HG03378 (cell line): ENCODE results near the gene GCNT1.
"Not testable (repeated sequence)": the region's sequence is repeated elsewhere in the genome, so short reads cannot be mapped to it uniquely, and the experiment has no call there.

ENCODE experiments used
- ATAC-seq: cut with Tn5 transposase; IDR thresholded peaks from one replicate; pipeline ENCODE4 v1.9.1; 2021; ENCODE audit warnings: mild to moderate bottlenecking, moderate library complexity; ENCODE audit not compliant: unreplicated experiment

Gene GCNT1

DNA sequence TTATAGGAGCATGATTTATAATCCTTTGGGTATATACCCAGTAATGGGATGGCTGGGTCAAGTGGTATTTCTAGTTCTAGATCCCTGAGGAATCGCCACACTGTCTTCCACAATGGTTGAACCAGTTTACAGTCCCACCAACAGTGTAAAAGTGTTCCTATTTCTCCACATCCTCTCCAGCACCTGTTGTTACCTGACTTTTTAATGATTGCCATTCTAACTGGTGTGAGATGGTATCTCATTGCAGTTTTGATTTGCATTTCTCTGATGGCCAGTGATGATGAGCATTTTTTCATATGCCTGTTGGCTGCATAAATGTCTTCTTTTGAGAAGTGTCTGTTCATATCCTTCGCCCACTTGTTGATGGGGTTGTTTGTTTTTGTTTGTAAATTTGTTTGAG, 20.4 kb downstream of the GCNT1 start:
- ATAC-seq: not testable (repeated sequence)

DNA sequence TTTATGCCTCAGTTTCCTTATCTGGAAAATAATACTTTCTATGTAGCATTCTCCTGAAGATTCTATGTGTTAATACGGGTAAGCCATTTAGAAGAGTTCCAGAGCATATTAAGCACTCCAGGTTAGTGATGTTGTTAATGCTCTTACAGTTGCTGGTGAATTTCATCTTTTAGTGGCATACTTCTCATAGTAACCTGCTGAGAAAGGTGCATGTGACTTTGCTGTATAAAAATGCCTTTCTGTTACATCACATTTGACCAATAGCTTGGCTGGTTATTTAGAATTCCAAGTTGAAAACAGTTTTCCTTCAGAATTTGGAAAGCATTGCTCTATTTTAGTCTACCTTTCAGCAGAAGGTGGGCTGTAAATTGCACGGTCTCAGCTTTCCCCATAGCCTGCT, 27.2 kb downstream of the GCNT1 start:
- no peak for ATAC-seq

DNA sequence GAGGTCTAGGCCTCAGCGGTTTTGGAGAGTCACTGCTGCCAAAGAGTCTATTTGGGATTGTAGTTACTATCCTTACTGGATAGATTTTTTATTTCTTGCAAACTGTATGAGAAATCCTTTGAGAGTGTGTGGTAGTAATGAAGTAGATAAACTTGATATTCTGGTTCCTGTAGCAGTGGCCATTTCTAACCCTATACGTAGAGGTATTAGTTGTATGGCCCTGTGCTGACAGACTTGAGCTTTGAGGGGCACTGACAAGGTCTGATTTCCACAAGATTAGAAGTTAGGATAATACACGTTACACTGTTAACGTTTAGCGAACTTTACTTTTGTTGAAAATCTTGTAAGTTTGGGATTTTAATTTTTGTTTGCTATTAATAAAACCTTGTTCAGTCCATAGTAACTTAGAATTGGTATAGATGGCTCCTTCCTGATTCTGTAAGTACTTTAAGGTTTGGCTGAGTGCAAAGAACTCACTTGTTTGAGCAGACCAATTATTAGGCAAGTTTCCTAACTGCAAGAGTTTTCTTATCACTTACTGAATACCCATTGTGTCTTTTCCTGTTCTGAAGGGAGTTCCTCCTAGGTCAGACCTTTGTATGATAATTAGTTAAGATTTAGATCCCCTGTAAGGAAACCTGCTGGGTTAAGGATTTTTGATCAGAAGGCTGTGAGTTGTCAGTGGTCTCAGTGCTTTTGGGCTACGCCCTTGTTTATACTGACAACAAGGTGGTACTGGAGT, 31.4 kb downstream of the GCNT1 start:
- ATAC-seq: no peak

DNA sequence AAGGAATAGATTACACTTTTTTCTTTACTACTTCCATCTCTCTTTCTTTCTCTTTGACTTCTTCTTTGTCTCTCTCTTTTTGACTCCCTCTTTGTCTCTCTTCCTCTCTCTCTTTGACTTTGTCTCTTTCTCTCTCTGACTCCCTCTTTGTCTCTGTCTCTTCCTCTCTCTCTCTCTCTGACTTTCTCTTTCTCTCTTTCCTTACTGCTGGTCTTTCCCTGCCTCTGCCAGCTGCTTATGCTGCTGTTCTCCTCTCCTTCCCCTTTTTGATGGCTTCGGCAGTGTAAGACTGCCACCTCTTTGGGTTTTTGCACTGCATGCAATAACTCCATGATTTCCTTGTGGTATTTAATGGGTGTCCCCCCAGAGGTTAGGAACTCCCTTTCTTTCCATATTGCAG, 32.1 kb downstream of the GCNT1 start:
- ATAC-seq: not testable (repeated sequence)

DNA sequence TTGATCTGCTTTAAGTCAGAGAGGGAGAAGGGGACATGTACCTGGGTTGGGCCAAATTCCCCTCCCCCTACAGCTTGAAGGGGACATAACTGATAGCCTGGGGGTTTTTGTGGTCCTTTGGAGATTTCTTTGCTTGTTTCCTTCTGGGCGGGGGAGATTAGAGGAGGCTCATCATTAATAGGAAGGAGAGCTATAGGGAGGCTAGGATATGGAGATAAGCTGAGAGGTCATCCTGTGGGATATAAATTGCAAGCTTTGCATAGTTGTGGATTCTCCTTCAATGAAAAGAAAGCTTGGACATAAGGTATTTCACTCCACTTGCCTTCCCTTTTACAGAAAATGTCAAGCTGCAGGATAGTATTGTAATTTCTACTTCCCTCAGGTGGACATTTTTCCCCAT, 34.5 kb downstream of the GCNT1 start:
- ATAC-seq: not testable (repeated sequence)

DNA sequence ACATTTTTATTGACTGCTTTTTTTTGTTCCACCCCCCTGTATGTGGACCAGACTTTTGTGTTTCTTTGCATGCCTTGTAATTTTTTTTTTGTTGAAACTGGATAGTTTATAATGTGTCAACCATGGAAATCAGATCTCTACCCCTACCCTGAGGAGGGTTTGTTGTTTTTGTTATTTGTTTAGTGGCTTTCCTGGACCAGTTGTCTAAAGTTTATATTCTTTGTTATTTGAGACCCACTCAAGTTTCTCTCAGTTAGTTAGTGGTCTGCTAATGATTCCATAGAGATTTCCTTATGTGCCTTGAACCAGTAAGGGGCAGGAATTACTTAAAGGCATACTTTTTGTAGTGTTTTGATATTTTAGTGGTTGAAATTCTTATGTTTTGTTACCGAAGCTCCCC, 41.1 kb downstream of the GCNT1 start:
- no peak for ATAC-seq

DNA sequence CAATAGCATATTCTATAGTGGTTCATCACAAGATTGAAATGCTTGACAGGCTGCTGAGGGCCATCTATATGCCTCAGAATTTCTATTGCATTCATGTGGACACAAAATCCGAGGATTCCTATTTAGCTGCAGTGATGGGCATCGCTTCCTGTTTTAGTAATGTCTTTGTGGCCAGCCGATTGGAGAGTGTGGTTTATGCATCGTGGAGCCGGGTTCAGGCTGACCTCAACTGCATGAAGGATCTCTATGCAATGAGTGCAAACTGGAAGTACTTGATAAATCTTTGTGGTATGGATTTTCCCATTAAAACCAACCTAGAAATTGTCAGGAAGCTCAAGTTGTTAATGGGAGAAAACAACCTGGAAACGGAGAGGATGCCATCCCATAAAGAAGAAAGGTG, 43.8 kb downstream of the GCNT1 start:
- ATAC-seq: no peak

DNA sequence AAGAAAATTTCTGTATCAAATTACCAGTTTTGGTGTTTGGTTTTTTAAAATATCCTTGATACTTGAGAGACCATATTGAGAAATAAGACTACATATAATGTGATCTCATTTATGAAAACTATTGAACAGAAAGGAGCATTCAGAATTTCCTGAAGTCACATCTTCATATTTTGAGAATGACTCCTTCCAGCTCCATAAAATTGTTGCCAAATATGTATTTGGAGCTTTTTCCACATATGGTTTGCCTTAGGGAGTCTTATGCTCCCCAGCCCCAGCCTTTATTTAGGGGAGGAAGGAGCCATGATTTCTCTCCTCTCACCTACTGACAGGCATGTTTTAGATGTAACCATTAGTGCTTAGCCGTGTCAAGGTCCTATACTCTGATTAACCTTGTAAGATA, 51.1 kb downstream of the GCNT1 start:
- ATAC-seq: no peak

DNA sequence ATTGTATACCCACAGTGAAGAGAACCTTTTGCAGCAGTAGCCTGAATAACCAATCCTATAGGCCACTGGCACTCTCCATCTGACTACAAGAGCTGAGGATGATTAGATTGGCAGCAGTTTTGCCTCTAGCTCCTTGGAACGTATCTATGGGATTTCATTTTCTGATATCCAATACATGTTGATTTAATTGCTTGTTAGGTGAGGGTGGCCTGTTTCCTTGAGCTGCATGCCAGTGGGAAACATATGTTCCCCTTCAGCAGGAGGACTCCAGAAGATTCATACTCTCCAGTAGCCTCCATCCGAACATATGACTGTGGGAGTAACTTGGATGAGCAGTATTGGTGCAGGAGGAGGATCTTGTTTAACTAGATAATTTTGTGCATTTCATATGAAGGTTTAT, 51.5 kb downstream of the GCNT1 start:
- no peak for ATAC-seq

DNA sequence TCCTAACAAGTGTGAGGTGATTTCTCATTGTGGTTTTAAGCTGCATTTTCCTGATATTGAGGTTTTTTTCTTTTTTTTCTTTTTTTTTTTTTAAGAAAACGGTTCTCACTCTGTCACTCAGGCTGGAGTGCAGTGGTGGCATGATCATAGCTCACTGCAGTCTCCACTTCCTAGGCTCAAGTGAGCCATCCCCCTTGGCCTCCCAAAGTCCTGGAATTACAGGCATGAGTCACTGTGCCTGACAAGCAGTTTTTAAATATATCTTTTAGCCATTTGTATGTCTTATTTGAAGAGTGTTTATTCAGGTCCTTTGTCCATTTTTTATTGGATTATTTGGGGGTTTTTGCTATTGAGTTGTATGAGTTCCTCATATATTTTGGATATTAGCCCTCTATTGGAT, 53.8 kb downstream of the GCNT1 start:
- no peak for ATAC-seq

DNA sequence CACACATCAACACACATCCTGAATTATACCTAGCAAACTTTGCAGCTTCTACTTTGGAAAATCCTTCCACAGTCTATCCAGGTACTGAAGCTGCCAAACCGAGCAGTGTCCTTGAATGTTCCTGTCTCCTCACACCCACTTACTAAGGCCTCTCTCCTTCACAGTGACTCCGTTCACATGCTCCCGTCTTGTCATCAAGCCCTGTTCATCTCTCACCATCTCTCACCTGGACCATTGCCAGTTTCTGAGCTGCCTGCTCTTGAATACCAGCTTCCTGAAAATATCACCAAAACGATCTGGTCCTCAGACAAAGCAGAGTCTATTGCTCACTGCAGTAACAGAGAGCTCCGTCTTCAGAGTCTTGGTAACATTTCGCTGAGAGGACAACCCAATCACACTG, 57.4 kb downstream of the GCNT1 start:
- ATAC-seq: no peak

DNA sequence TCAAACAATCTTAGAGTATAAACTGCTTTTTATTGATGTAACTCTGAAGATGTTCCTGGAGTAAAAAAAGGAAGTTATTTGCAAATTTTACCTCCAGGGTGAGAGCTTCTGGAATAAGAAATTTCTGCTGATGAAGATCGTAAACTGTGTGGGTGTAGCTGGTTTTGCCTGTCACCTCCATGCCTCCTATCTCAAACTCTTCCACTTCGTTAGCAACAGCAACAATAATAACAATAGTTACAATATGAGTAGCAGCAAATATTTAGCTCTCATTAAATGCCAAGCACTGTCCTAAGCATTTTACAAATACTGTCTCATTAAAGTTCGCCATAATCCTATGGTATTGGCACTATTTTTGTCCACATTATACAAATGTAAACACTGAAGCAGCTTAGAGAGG, 57.9 kb downstream of the GCNT1 start:
- ATAC-seq: peak; percentile 65

DNA sequence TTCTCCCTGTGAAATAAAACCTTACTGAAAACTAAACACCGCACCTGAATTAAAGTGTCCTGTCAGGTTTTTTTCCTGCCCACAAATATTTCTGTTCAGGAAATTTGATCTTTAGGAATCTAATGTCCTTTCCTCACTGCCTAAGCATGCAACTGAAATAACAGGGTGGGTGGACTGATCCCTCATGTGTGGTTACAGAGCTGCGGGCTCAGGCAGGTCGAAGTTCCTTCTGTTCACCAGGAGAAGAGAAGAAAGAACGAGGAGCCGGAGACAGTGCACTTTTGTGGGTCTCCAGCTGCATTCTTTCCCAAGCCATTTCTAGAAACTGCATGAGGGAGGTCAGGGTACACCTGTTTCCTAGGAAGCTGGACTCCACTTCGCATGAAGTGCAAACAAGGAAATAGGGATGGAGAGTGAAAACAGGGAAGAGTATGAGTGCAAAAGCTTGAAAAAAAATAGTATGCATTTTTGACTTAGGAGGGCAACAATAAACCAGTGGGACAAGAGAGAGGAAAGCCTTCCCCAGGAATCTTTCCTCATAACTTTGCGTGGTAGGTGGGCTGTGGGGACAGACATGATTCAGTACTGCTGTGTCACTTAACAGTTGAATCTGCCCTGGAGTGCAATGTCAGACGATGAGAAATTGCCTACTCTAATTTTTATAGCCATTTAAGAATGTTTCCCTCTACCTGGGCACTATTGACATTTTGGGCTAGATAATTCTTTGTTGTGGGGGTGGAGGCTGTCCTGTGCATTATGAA, 60.3 kb downstream of the GCNT1 start:
- ATAC-seq: no peak

DNA sequence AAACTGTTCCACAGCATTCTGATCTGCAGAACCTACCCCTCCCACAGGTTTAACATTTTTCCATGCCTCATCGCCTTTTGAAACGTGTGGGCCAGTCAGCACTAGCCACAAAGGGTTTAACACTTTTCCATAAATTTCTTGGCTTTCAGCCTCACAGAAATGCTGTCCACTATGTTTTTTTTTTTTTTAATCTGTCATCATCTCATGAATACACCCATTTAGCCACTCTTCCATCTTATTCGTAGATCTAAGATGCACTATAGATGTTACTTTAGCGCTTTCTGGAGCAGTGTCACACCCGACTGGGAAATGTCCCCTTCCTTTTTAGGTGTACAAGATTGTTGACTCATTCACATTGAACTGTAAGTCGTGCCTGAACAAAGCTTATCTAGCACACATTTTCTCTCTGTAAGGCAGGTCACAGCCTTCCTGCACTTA, 62.3 kb downstream of the GCNT1 start:
- ATAC-seq: no peak

DNA sequence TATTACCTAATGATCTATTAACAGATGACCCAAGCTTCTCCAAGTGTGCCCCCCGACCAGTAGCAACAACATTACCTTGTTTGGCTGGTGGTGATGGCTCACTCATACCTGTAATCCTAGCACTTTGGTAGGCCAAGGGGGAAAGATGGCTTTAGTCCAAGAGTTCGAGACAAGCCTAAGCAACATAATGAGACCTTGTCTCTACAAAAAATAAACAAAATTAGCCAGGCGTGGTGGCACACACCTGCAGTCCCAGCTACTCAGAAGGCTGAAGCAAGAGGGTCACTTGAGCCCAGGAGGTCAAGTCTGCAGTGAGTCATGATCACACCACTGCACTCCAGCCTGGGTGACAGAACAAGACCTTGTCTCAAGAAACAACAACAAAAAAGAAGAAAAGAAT, 62.9 kb downstream of the GCNT1 start:
- ATAC-seq: no peak

DNA sequence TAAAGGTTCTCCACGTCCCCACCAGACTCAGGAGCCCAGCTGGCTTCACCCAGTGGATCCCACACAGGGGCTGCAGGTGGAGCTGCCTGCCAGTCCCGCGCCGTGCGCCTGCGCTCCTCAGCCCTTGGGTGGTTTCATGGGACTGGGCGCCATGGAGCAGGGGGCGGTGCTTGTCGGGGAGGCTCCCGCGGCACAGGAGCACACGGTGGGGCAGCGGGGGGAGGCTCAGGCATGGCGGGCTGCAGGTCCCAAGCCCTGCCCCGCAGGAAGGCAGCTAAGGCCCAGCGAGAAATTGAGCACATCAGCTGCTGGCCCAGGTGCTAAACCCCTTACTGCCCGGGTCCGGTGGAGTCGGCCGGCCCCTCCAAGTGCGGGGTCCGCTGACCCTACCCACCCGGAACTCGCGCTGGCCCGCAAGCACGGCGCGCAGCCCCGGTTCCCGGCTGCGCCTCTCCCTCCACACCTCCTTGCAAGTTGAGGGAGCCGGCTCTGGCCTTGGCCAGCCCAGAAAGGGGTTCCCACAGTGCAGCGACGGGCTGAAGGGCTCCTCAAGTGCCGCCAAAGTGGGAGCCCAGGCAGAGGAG, 64.7 kb downstream of the GCNT1 start:
- not testable (repeated sequence) for ATAC-seq

DNA sequence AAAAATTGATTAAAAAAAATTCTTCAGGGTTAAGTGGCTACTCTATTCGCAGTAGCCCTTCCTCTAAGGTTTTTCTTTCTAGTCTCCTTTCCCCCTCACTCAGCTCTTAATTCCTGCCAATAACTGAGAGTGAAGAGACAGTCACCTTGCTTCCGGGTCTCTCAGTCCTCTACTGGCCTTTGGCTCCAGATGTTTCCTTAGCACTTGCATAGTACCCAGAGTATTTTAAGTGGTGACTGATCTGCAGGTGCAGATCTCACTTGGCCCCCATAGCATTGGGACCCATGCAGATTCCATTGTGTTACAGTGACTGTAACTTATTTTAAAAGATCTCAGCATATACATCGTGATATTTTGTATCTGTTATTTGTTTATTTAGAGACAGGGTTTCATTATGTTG, 66.2 kb downstream of the GCNT1 start:
- no peak for ATAC-seq

DNA sequence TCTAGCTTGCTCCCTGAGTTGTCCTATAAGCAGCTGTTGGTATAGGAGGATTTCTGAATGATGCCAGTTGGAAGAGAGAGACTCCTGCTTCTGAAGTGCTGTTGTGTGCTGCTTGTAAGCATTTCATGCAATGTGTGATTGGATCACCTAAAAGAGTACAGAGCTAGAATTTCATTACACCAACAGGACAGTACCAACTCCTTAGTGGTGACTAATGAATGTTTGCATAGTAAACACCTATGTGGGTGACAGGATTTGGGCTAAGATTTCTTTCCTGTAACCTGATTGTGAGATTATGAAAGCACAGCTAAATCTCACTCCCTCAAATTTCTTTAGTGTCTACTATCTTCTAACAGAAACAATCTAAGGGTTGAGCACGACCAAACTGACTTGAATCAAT, 67.0 kb downstream of the GCNT1 start:
- no peak for ATAC-seq

DNA sequence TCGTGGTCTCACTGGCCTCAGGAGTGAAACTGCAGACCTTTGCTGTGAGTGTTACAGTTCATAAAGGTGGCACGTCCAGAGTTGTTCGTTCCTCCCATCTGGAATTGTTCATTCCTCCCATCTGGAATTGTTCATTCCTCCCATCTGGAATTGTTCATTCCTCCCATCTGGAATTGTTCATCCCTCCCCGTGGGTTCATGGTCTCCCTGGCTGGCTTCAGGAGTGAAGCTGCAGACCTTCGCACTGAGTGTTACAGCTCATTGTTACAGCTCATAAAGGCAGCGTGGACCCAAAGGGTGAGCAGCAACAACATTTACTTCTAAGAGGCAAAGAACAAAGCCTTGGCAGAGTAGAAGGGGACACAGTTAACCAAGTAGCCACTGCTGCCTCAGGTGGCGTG, 69.1 kb downstream of the GCNT1 start:
- no peak for ATAC-seq

DNA sequence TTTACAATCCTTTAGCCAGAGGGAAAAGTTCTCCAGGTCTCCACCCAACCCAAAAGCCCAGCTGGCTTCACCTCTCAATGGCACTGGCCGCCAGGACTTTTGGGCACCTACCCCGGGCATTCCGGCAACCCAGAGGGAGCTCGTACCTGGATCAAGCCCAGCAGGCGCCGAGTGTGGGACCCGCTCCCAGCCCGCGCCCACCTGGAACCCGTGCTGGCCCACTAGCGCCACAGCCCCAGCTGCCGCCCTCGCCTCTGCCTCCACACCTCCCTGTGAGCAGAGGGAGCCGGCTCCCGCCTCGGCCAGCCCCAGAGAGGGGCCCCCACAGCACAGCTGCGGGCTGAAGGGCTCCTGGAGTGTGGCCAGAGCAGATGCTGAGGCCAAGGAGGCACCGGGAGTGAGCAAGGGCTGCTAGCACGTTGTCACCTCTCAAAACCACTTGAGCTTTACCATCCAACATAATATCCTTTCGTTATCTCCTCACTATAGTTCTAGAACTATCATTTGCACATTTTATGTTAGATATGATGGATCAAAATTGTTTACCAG, 69.7 kb downstream of the GCNT1 start:
- no peak for ATAC-seq

DNA sequence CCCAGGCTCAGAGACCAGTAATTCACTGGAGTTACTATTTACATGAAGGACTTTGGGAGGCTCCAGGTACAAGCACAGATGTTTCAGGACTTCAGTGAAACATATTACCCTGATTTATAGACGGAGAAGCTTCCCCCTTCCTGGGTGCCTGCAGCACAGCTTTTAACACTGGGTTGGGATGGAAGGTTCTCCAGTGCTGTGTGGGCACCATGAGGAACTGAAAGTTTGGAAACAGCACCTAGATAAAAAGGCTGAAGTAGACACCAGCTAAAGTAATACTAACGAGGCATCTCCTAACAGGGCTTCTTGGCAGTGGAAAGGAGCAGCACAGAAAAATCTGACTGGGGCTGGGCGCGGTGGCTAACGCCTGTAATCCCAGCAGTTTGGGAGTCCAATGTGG, 70.7 kb downstream of the GCNT1 start:
- no peak for ATAC-seq
